SW 1271 (cell line): ENCODE measurements around the gene PLK2.

ENCODE experiments used
- DNase-seq, 2 experiments: peaks; one replicate each; lab custom pipeline; 2025; lab: John Stamatoyannopoulos, UW

The PLK2 gene

DNA sequence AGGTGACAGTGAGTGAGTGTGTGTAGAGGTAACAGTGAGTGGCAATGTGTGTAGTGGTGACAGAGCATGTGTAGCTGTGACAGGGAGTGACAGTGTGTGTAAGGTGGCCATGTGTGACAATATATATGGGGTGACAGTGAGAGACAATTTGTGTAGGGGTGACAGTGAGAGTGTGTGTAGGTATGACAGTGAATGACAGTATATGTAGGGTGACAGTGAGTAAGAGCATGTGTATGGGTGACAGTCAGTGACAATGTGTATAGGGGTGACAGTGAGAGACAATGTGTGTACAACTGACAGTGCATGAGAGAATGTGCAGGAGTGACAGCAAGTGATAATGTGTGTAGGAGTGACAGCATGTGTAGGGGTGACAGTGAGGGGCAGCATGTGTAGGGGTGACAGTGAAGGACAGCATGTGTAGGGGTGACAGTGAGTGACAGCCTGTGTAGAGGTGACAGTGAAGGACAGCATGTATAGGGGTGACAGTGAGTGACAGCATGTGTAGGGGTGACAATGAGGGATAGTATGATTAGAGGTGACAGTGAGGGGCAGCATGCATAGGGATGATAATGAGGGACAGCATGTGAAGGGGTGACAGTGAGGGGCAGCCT, 21.3 kb upstream of the PLK2 start:
- DNase-seq, result no peak

DNA sequence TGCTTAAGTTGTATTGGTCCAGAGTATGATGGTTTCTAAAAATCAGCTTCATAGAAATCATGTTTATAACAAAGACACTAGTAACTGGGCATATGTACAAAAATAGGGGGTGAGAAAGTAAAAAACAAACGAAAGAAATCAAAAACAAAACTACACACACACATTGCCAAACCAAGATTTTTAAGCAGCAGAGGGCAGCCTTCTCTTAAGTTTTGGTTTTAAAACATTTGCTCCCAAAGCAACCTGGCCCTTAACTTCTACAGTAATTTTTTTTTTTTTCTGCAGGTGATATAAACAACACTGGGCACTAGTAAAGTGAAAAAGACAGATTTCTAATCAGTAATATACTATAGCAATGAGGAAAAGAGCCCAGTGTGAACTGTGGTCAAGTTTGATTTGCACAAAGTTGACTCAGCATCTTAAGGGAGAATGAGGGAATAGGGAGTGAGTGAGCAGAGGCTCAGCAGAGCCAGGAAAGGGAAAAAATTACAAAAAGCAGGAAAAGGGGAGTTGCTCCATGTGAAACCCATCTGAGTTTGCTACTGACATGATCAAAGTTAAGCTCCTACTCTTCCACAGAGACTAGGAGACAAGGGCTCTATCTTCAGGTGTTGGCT, 18.0 kb upstream of the PLK2 start:
- DNase-seq, result no peak

DNA sequence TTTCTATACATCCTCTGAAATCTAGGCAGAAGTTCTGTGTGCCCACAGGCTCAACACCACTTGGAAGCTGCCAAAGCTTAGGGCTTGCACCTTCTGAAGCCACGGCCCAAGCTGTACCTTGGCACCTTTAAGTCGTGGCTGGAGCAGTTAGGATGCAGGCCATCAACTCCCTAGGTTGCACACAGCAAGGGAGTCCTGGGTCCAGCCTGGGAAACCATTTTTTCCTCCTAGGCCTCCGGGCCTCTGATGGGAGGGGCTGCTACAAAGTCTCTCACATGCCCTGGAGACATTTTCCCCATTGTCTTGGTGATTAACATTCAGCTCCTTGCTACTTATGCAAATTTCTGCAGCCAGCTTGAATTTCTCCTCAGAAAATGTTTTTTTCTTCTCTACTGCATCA, 15.5 kb upstream of the PLK2 start:
- no peak for DNase-seq

DNA sequence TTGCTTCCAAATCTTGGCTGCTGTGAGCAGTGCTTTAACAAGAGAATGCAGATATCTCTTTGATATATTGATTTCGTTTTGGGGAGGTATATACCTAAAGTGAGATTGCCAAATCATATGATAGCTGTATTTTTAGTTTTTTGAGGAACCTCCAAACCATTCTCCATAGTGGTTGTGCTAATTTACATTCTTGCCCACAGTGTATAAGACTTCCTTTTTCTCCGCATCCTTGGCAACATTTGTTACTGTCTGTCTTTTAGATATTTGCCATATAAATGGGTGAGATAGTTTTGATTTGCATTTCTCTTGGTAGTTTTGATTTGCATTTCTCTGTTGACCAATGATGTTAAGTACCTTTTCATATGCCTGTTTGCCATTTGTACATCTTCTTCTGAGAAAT, 10.0 kb upstream of the PLK2 start:
- no peak for DNase-seq

DNA sequence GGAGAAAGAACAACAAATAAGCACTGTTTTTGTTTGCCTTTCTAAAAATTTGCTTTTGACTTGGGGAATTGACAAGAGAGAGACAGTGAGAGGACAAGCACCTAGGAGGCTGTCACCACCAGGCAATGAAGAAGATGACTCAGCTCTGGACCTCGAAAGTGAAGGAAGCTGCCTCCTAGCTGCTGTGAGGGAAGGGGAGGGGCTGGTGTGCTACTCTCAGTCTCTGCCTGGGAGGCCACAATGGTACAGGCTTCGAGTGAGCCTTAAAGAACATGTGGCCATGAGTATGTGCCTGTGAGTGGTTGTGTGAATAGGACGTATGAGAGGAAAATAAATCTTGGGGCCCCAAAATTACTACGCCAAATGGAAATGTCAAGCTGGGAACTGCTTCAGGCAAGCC, 7.1 kb upstream of the PLK2 start:
- no peak for DNase-seq

DNA sequence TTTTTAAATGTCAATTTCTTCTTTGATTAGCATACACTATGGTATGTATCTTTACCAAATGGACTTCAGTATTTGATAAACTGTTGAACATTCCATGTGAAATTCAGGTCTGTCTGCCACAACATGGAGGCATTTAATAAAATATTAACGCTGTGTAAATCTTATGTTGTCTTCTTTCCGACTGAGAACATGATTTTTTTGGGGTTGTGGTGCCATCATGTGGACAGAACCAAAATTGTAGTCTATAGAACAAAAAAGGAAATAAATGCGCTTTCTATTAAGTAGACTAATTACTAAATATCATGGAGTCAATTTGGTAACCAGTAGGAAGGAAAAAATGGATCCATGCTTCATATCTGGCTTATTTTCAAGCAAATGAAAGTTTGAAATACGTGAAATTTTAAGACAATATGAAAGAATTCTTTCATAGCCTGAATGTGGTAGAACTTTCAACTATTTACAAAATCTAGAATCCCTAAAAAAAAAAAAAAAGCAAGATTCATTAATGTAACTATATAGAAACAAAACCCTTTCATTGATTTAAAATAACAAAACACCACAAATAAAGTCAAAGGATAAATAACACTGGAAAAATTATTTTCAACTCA, 2.8 kb upstream of the PLK2 start:
- peak in 1 of 2 experiments; percentile 76 for DNase-seq

DNA sequence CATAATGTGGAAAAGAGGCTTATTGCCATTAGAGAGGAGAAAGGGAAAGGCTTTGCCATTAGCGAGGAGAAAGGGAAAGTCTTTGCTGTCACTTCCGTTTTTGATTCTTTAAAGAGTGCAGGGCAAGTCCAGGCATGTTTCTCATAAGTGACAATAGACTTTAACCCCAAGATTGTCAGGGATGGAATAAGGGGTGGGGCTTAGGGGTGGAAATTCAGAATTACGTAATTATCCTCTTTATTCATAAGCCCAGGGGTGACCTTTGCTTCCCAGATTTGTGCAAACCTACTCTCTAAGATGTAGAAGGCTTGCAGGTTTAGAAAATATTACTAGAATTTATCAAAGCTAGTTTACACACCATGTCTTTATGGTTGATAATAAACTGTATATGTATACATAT, 2.3 kb upstream of the PLK2 start:
- DNase-seq, result no peak

DNA sequence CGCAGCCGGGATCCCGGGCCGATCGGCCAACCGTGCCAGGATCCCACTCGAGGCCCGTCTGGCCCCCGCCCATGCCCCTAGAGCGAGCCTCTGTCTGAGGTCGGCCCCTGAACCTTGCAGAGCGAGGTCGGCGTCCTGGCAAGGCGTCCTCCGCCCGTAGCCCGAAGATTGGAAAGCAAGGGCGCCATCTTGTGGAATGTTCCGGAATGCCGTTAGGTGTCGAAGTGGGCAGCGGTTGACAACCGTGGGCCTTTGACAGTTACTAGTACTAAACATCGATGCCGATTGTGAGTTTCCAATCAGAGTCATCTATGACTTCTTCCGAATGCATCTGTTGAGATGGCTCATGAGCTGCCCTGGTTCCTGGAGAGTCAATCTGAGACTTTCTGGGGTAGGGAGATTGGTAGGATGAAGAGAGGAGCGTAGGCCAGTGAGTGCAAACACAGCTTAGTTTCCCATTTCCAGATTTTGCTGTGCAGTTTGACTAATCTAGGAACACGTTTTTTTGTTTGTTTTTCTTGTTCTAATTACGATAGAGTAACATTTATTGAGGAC, 923 bp upstream of the PLK2 start:
- DNase-seq, result peak; percentile 81 to 91

DNA sequence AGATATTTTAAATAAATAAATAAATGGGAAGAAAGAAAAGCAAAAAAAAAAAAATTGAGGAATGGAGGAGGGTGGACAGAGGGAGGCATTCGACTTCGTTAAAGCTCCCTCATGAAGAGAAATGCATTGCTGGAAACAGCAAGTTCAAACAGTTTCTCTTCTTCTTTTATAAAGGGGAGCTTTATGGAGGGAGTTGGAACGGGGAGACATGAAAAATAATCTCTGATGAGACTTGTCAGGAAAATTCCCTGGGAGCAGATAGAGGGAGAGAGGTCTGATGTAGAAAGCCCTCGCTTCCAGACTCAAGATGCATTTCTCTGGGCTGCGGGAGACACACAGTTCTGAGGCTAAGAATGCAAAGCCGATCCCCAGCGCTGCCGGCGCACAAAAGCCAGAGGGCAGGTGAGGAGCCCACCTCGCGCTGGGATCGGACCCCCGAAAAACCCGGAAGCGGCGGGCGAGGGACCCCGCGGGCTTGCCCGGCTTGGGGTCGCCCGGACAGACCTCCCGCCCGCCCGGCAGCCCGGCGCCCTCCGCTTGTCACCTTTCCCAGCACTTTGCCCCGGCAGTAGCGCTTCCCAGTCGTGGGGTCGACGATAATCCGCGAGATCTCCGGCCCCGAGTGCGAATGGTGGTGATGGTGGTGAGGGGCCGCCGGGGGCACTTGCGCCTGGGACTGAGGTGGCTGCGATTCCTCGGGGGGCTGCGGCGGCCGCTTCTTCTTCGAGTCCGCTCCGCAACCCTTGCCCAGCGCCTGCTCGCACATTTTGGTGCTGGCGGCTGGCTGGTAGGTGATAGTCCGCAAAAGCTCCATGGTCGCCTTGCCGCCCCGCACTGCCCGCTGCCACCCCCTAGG, 512 bp downstream of the PLK2 start:
- DNase-seq, result peak in 1 of 2 experiments; percentile 59

DNA sequence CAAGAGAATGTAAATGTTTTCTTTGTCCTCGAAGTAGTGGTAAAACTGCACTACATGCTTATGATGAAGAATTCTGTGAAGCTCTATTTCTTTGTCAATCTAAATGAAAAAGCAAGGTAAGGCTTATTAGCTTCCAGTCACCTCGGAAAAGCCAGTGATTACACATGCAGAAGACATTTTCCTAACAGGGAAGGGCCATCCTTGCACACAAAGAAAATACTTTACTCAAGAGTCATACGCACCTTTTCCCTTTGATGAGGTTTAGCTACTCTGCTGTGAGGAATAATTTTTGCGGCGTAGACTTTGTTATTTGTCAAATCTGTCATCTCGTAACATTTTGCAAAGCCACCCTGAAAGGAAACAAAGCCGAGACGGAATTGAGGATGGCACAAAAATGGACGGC, 1.1 kb downstream of the PLK2 start:
- DNase-seq, result peak in 1 of 2 experiments; percentile 60

DNA sequence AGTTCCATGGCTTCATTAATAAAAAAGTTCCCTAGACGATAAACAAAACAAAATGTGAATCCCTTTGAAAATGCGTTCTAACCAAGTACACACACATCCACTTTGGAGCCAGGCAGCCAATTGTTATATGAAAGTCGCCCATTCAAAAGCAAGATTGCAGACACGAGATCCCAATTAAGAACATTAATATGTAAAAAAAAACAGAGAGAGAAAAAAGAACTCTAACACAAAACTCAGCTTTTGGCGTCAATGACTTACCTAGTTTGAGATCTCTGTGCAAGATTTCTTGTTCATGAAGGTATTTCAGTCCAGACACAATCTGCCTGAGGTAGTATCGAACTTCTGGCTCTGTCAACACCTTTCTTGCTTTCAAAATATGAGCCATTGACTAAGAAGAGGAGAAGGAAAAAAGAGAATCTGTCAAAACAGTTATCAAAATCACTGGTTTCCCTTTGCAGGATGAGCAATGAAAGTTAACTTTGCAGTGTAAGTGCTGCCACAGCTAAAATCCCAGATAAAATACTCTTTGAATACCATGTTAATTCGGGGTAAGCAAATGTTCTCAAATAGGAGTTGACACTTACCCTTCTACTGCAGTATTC, 1.6 kb downstream of the PLK2 start:
- peak in 1 of 2 experiments; percentile 60 for DNase-seq

DNA sequence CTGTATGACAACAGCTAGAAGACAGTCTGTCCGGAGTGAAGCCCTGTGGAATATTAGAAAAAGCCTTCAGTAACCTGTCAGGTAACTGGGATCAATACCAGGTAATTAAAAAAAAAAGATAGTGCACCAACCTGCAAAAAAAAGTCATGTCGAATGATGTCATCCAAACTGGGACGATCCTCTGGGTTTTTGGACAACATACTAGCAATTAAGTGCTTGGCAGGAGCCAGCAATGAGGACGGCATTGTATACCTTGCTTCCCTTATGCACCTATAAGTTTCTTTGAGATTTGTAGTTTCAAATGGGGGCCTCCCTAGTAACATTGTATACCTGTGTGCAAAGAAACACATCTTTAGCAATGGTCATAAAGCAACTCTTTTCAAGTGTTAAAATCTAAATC, 2.8 kb downstream of the PLK2 start:
- DNase-seq, result no peak

DNA sequence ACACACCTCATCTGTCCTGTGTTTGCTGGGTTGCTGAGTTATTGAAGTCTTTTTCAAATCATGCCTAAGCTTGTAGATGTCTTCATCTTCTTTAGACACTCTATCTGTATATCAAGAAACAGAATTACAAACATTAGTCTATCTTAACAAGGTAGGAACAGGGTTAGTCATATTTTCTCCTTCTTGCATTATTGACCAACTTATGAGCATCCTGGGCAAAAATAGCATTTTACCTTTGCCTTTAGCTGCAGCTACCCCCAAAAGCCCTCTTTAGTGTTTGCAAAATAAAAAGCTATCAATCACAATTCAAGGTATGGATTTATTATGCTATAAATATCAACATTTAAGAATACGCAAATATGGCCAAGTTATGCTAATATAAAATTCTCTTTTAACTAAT, 3.4 kb downstream of the PLK2 start:
- no peak for DNase-seq

DNA sequence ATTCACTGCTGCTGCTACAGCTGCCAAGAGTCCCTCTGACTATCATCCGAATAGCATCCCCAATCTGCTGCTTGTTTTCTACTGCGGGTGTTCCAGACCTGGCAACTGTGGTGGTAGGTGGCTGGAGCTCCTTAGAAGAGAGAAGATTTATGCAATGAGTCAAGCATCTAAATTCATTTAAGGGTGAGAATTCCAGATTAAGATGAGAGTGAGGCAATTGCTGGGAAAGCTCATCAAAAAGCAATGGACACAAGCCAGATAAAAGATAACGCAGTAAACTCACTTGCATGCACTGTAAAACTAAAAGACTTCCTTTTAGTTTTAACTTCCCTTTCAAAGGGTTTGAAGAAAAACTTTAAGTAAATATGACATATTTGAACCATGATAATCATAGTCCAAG, 3.9 kb downstream of the PLK2 start:
- DNase-seq, result no peak

DNA sequence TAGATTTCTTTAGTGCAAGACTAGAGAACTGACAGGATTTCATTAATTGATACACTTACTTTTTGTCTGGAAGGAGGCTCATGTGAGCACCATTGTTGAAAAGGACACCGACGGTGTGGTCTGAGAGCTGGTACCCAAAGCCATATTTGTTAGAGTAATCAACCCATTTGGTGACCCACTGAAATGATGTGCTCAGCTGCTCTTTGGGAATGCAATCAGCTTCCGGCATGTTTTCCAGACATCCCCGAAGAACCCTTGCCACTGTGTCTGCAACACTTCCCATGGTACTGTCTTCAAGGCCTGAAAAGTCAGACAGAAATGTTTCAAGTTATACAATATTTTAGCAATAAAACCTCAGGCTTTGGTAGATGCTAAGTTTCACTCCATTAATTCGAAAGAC, 4.4 kb downstream of the PLK2 start:
- no peak for DNase-seq

DNA sequence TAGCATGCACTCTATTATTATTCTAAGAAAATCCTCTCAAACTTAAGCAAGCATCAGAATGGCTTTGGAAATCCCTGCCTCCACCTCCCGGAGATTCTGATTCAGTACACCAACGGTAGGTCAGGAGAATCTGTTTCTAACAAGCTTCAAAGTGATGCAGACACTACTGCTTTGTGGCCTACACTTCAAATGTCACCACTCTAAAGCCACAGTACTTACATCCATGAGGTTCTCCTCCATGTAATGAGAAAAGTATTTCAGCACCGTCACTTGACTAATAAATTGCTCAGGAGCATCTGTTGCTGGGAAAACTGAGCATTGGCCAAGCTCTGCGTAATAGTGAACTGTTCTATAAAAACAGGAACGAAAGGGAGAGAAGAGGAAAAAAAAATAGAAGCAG, 4.8 kb downstream of the PLK2 start:
- no peak for DNase-seq

DNA sequence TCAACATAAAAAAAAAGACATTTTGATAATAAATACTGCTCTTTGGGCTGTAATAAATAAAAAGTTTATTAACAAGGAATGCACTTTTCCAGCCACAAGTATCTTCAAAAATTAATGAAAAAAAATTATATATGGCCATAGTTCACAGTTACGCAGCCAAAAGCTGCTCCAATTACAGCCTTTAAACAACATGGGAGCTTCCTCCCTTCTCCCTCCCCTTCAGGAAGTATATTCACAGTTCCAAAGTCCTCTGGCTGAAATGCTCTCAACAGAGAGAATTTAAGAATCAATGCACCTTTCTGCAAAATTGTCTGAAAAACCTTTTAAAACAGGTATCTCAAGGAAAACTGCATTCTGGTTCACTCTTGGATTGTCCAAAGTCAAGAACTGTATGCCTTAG, 5.9 kb downstream of the PLK2 start:
- DNase-seq, result no peak

DNA sequence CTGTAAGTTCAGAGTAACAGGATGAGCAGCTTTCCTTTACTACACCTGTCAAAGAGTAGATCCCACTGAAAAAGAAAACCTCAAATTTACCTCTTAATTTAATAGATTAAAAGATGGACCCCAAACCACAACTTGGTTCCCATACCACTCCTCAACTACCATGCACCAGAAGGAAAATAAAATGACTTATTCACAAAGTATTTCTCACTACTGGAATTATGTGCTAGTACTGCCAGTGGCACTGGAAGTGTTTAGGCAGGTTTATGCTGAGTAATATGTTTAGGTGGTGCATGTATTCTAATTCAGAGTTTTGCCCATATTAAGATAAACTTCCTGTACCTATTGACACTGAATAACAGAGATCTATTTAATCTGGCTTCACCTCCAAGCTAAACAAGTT, 6.6 kb downstream of the PLK2 start:
- DNase-seq, result no peak

DNA sequence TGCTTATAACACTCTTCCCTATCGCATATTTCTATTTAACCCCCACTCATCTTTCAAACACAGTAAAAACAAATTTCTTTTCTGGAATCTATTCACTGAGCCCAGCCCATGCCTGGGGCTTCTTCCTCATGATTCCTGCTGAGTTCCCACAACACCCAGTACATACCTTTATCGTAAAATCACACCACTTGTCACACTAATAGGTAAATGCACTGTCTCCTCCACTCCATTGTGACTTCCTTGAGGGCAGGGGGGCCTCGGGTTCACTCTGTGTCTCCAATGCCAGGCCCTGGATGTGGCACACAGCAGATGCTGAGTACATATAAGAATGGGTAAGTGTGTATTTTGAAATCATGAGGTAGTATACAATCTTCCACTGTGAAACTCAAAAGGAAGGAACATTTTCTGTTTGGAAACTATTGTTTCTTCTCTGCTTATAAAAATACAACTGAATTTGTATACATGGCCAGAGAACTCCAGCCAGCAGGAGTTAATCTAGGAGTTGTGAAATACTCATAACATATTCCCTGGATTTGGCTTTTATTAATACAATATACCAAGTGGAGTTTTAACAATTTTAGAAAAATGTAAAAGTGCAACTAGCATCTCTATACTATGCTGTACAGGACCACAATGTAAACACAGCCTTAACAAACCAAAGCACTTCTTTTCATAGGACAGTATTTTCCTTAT, 7.2 kb downstream of the PLK2 start:
- peak in 1 of 2 experiments; percentile 31 for DNase-seq

DNA sequence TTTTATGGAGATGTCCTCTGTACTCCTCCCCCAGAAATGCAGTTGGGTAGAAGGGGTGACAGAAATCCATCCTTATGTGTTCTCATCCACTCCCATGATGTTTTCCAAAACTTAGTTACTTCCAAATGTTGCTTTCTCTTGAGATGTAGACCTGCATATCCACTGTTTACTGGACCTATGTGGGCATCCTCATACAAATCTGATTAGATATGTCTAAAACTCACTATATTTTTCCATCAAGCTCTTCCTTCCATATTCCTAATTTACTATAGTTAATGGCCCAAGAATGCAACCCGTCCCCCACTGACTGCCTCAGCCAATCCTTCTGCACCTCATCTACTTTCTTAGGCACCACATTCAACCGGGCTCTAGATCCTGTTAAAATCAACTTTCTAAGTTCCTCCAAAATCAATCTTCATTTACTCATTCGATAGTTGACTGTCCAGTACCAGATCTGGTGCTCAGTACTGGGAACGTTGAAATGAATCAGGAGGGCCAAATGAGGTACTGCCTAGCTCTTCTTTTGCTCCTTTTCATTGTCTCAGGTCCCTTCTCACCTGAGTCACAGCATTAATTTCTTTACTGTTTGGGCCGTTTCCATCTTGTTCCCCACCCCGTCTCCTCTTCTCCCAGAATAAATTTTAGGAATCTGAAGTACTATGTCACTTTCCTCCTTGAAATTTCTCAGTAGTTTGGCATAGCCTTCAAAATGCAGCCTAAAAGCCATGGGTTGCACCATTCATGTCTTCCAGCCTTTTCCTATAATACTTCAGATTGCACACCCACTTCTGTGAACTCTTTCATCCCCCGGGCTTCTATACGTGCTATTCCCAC, 7.9 kb downstream of the PLK2 start:
- DNase-seq, result no peak
